ENCODE results near the gene MAP3K21.

DNA sequence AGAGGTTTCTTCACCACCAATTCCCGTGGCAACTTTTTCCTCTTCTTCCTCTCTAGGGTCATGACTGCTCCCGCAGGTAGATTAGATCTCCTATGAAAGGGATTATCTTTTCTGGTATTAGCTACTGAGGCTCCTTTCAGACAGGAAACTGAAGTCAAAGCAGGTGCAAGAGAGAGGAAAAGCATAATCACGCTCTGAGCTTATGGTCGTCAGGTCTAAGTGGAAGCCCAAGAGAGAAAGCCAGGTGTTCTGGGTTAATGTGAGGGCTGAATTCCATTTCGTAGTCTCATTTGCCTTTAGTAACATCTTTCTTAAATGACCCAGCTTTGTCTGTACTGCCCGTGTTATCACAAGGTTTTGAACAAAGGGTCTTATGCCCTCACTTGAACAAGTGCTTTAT, 8.3 kb upstream of the MAP3K21 start:
- TF ChIP-seq NFXL1 (CRISPR knock-in tag; IDR thresholded peaks at IDR 0.05): no peak
- no peak for TF ChIP-seq ZNF696 (CRISPR knock-in tag; conservative IDR thresholded peaks at IDR 0.05)
- no peak for TF ChIP-seq MTF1 (CRISPR knock-in tag; IDR thresholded peaks at IDR 0.05; ENCODE audit: borderline replicate concordance)
- TF ChIP-seq, protein P1, sequence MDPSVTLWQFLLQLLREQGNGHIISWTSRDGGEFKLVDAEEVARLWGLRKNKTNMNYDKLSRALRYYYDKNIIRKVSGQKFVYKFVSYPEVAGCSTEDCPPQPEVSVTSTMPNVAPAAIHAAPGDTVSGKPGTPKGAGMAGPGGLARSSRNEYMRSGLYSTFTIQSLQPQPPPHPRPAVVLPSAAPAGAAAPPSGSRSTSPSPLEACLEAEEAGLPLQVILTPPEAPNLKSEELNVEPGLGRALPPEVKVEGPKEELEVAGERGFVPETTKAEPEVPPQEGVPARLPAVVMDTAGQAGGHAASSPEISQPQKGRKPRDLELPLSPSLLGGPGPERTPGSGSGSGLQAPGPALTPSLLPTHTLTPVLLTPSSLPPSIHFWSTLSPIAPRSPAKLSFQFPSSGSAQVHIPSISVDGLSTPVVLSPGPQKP (CRISPR knock-in tag; IDR thresholded peaks at IDR 0.05): no peak
- TF ChIP-seq HMGN3 (IDR thresholded peaks at IDR 0.05; ENCODE audit: borderline replicate concordance, extremely low read depth, insufficient read length, low read depth, low read length): no peak
- no peak for TF ChIP-seq CTBP1 (IDR thresholded peaks at IDR 0.05; ENCODE audit: borderline replicate concordance)
- TF ChIP-seq, protein P2, sequence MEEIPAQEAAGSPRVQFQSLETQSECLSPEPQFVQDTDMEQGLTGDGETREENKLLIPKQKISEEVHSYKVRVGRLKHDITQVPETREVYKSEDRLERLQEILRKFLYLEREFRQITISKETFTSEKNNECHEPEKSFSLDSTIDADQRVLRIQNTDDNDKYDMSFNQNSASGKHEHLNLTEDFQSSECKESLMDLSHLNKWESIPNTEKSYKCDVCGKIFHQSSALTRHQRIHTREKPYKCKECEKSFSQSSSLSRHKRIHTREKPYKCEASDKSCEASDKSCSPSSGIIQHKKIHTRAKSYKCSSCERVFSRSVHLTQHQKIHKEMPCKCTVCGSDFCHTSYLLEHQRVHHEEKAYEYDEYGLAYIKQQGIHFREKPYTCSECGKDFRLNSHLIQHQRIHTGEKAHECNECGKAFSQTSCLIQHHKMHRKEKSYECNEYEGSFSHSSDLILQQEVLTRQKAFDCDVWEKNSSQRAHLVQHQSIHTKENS (CRISPR knock-in tag; IDR thresholded peaks at IDR 0.05): no peak
- TF ChIP-seq ZNF780A (CRISPR knock-in tag; IDR thresholded peaks at IDR 0.05): no peak
- TF ChIP-seq, protein P3, sequence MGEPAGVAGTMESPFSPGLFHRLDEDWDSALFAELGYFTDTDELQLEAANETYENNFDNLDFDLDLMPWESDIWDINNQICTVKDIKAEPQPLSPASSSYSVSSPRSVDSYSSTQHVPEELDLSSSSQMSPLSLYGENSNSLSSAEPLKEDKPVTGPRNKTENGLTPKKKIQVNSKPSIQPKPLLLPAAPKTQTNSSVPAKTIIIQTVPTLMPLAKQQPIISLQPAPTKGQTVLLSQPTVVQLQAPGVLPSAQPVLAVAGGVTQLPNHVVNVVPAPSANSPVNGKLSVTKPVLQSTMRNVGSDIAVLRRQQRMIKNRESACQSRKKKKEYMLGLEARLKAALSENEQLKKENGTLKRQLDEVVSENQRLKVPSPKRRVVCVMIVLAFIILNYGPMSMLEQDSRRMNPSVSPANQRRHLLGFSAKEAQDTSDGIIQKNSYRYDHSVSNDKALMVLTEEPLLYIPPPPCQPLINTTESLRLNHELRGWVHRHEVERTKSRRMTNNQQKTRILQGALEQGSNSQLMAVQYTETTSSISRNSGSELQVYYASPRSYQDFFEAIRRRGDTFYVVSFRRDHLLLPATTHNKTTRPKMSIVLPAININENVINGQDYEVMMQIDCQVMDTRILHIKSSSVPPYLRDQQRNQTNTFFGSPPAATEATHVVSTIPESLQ (CRISPR knock-in tag; IDR thresholded peaks at IDR 0.05): no peak
- no peak for TF ChIP-seq SMAD3 (CRISPR knock-in tag; conservative IDR thresholded peaks at IDR 0.05)
- TF ChIP-seq, protein P4, sequence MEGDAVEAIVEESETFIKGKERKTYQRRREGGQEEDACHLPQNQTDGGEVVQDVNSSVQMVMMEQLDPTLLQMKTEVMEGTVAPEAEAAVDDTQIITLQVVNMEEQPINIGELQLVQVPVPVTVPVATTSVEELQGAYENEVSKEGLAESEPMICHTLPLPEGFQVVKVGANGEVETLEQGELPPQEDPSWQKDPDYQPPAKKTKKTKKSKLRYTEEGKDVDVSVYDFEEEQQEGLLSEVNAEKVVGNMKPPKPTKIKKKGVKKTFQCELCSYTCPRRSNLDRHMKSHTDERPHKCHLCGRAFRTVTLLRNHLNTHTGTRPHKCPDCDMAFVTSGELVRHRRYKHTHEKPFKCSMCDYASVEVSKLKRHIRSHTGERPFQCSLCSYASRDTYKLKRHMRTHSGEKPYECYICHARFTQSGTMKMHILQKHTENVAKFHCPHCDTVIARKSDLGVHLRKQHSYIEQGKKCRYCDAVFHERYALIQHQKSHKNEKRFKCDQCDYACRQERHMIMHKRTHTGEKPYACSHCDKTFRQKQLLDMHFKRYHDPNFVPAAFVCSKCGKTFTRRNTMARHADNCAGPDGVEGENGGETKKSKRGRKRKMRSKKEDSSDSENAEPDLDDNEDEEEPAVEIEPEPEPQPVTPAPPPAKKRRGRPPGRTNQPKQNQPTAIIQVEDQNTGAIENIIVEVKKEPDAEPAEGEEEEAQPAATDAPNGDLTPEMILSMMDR (IDR thresholded peaks at IDR 0.05 in 2 of 3, conservative IDR thresholded peaks at IDR 0.05 in 1 of 3; ENCODE audit: insufficient read depth in 2 of 3, low read depth in 1 of 3, low read length in 3 of 3): no peak
- no peak for TF ChIP-seq TAF1 (IDR thresholded peaks at IDR 0.05; ENCODE audit: control insufficient read depth, extremely low read depth, insufficient read depth, low read length, severe bottlenecking)
- TF ChIP-seq, protein P5, sequence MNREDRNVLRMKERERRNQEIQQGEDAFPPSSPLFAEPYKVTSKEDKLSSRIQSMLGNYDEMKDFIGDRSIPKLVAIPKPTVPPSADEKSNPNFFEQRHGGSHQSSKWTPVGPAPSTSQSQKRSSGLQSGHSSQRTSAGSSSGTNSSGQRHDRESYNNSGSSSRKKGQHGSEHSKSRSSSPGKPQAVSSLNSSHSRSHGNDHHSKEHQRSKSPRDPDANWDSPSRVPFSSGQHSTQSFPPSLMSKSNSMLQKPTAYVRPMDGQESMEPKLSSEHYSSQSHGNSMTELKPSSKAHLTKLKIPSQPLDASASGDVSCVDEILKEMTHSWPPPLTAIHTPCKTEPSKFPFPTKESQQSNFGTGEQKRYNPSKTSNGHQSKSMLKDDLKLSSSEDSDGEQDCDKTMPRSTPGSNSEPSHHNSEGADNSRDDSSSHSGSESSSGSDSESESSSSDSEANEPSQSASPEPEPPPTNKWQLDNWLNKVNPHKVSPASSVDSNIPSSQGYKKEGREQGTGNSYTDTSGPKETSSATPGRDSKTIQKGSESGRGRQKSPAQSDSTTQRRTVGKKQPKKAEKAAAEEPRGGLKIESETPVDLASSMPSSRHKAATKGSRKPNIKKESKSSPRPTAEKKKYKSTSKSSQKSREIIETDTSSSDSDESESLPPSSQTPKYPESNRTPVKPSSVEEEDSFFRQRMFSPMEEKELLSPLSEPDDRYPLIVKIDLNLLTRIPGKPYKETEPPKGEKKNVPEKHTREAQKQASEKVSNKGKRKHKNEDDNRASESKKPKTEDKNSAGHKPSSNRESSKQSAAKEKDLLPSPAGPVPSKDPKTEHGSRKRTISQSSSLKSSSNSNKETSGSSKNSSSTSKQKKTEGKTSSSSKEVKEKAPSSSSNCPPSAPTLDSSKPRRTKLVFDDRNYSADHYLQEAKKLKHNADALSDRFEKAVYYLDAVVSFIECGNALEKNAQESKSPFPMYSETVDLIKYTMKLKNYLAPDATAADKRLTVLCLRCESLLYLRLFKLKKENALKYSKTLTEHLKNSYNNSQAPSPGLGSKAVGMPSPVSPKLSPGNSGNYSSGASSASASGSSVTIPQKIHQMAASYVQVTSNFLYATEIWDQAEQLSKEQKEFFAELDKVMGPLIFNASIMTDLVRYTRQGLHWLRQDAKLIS (CRISPR knock-in tag; IDR thresholded peaks at IDR 0.05): no peak
